GM19035 (cell line): ENCODE results near the gene C9orf153.
A peak's percentile ranks its signal among the peaks of the same experiment; 100 is the strongest.
"Not testable (repeated sequence)": the region's sequence is repeated elsewhere in the genome, so short reads cannot be mapped to it uniquely, and the experiment has no call there.

Source experiments
- ATAC-seq: cut with Tn5 transposase; IDR thresholded peaks from one replicate; pipeline ENCODE4 v1.9.1; 2021; ENCODE audit not compliant: unreplicated experiment

Gene C9orf153

DNA sequence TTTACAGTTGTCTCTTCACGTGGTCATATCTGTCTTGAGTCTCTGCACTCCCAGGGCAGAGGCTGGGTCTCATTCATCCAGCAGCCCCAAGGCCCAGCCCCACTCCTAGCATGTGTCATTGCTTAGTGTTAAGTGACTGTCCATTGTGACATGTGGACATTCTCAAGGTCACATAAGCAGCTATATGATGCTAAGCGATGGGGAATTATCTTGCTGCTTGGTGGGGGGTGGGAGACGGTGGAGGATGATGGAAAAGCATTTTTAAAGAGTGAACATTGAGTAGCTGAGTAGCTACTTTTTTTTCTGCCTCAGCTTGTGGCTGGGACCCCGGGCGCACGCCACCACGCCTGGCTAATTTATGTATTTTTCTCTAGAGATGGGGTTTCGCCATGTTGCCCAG is at the start of gene C9orf153:
Gene C9orf153 (minus strand): TSS at position 101 of the 400 bp plus-strand sequence. CDS start 30,054 bp downstream, outside the sequence.
- ATAC-seq, result no peak

GRCh38 chr9:86308687-86309086 is 49.2 kb upstream of the C9orf153 start:
- ATAC-seq, result no peak

DNA sequence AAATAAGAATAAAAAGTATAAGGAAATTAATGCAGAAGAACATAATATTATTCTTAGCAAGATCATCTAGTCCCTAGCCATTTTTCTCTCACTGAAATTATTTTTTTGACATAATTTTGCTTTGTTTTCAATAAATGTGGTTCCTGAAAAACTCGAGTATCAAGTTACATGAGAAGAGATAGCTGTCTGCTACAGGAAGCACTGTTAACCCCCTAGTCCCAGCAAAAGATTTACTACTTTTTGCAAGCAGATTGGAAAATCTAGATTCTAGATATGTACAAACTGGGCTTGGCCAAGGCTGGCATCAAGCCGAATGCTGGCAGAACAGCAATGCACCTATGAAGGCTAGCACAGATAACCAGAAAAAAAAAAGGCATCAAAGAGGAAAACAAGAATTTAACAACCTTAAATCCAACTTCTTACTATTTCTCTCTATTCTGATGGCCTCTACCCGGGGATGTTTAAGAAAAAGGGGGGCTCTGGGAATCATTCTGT is 44.8 kb upstream of the C9orf153 start:
- no peak for ATAC-seq

DNA sequence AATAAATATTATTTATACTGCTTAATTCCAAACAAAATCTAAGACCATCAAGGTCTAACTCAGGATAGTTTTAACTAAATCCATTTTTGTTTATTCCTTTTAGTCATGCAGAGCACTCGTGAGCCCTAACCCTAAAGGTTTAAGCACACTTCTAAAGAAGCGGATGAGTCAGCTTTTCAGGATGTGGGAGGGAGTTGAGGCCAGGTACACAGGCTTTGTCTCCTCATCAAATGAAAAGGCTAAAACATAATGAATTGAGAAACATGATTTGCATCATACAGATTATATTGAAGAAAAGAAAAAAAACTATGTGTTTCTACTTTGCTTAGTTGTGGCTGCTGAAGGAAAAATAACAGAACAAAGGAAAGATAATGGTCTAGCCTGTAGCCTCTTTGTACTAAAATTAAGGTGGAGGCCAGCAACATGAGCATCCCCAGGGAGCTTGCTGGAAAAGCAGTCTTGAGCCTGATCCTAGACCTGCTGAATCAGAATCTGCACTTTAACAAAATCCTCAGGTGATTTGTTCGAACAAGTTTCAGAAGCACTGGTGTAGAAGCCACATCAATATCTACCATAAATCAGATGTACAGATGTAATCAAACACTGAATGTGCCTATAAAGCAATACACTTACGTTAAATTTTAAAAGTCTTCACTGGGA is 44.0 kb upstream of the C9orf153 start:
- no peak for ATAC-seq

DNA sequence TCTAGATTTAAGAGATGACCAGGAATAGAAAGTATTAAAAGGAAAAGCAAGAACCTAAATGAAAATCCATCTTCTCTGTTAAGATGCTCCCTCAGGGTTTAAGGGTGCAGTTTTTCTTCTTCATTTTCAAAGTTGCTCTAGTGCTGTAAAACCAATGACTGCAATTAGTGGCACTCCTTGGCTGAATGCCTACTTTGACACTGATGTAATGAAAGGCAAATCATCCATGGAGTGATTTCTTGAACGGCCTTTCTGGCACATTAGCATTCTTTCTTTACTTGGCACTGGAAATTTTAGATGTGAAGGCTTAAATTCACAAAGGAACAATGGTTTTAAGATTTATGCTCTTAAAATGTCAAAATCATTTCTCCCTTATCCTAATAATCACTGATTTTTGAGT is 42.2 kb upstream of the C9orf153 start:
- ATAC-seq, result no peak

DNA sequence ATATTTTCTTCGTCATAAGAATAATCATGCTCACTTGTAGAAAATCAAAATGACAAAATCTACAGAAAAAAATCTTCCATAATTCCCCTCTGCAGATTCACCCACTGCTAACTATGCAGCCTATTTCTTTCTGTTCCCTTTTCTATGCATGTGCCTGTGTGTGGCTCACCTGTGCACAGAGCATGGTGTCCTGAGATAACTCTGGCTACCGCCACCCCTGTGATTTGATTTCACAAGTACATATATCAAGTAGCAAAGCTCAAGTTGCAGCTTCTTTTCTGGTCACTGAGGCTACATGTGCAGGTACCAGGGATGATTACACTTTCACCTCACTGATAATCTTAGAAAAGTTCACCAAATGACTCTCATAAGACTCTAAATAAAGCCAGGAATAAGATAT is 41.2 kb upstream of the C9orf153 start:
- no peak for ATAC-seq

DNA sequence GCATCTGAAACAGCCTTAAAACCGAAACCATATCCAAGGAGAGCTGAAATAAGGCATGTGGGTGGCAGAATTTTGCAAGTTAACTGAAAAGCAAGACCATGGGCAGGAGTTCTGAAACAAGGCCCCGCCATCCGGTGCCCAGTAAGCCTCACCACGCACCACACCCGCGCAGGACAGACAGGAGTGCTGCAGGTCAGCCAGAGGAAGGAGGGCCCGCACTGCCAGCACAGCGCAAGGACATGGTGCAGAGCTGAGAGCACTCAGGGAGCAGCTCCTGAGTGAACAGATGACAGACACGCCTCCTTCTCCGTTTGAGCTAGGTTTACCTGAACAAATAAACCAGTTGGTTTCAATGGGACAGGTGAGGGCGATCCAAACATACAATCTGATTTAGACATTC is 39.4 kb upstream of the C9orf153 start:
- ATAC-seq, result no peak

DNA sequence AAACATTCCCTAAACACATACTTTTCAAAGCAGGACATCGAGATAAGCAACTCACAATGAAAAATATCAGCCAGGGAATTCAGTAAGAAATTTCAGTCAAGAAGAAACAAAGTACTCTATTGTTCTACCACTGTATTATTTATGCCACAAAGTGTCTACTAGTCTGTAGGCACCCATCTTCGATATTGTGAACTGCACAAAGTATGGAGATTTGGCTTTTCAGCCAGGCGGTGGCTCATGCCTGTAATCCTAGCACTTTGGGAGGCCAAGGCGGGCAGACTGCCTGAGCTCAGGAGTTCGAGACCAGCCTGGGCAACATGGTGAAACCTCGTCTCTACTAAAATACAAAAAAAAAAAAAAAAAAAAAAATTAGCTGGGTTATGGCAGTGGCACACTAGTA is 30.9 kb upstream of the C9orf153 start:
- ATAC-seq, result not testable (repeated sequence)

DNA sequence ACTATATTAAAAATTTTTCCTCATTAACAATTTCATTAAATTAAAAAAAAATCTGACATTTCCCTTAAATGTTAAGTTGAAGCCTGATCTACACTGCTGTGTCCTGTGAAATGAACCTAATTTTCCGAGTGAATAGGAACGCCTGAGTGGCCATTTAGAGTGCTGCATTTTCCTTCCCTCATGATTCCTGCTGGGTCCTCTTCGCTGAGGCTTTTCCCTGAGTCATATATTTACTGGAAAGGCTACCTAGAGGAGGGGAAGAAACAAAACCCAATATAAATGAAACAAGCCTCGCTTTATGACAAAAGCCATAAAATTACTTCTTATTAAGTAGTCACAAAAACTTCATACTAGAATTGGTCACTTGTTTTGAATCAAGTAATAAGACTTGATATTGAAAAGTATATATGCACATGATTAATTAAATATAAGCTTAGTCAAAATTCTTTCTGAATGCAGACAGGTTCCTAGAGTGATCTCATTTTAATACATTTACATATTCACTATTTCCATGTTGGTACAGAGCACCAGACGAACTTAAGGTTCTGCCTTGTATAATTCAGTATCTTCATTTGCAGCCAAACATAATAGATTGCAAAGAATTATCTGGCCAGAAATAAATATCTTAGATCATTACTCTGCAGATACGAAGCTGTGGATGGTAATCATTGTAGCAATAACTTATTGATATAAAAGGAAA is 29.2 kb upstream of the C9orf153 start:
- no peak for ATAC-seq

DNA sequence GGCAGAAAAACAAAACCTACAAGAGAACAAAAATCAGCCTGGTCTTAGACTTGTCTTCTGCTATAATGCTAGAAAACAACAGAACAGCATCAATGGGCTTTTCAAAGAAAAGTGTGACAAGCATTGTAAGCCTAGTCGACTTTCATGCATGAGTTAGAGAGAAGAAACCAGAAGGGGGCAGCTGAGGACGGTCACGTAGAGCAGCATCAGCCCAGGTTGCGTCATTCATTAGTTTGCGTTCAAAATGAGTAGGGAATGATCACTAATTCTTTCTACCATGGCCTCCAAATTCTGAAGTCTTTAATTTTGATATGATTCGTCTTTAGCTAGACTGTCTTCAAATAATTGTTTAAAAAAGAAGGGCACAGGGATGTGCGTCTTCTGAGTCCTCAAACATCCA is 27.6 kb upstream of the C9orf153 start:
- ATAC-seq, result no peak

GRCh38 chr9:86286278-86286677 is 26.8 kb upstream of the C9orf153 start:
- ATAC-seq, result no peak

DNA sequence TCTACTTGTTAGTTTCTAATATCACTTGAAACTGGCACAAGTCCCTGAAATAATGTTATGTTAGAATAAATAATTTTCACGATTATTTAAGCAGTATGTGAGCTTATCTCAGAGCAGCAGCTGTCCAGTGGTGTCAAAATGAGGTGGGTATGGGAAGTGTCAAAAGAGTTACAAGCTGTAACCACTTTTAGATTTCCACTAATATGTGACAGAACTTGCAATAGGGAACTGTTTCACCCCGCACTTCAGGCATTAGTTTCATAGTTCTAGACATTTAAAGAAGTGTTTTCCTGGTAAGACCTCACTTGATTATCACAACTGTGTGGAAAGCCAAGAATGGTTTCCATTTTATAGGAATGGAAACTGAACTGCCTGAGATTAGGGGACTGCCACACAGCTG is 25.8 kb upstream of the C9orf153 start:
- no peak for ATAC-seq

GRCh38 chr9:86282979-86283535 is 23.6 kb upstream of the C9orf153 start:
- peak; percentile 8 for ATAC-seq

DNA sequence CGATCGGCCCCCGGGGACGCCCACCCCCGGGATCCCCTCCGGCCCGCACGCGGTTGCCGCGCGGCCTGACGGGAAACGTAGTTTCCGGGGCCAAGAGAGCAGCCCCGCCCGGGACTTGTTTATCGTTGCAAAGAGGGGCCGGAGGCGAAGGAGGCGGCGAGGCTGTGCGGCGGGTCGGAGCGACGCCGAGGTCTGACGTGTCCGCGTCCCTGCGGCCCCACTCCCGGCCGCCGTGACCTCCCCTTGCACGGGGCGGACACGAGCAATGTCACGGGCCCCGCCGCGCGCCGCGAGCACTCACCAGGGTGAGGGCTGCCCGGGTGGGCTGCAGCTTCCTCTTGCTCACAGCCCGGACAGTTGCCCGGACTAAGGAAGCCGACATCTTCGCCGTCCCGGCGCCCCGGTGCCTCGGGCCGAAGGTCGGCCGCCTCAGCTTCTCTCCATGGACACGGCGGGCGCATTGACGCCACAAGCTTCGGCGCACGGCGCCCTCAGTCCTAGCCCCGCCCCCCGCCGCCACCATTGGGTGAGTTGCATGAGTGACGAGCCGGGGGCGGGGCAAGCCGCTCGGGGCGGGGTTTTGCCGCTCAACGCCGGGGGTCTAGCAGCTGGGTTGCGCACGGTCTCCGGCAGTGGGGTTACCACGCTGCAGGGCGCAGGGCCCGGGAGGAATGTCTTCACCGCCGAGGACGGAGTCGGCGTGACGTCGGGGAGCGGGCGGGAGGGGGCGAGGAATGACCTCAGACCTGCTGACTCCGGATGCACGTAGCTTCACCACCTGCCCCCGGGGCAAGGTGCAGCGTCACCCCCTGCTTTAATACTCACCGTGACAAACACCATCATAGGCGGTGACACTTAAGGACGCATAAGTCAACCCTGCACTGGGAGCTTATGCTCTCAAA is 22.9 kb upstream of the C9orf153 start, which contains the start of gene ISCA1:
Gene ISCA1 (minus strand): TSS at position 462 of the 902 bp plus-strand sequence. CDS start 80 bp downstream, at position 382.
- peak; percentile 86 for ATAC-seq

DNA sequence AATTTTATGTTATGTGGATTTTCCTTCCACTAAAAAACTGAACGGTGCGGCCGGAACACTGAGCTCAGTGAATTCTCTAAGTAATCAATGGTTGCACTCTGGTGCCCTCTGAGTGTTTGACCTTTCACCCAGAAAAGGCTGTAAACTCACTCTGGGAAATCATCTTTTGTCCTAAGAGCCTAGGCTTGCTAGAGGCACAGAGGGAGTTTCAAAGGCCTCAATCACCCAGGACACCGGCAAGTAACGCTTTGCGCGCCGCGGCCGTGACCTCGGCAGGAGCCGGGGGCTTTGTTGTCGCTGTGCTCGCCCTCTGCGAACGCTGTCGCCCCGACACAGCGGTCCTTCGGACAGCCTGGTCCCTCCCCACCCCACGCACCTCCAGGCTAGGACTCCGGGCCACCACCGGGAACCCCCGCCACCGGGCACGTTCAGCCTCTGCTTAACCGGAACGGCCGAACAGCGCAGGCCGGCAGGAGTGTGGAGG is 22.2 kb upstream of the C9orf153 start:
- ATAC-seq, result peak; percentile 4

DNA sequence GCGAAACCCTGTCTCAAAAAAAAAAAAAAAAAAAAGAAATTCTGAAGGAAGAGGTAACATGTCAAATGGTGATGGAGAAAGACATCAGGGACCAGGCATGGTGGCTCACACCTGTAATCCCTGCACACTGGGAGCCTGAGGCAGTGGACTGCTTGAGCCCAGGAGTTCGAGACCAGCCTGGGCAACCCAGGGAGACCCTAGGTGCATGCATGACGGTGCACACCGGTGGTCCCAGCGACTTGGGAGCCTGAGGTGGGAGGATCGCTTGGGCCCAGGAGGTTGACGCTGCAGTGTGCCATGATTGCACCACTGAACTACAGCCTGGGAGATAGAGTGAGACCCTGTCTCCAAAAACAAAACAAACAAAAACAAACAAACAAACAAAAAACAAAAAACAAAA is 21.1 kb upstream of the C9orf153 start:
- no peak for ATAC-seq

DNA sequence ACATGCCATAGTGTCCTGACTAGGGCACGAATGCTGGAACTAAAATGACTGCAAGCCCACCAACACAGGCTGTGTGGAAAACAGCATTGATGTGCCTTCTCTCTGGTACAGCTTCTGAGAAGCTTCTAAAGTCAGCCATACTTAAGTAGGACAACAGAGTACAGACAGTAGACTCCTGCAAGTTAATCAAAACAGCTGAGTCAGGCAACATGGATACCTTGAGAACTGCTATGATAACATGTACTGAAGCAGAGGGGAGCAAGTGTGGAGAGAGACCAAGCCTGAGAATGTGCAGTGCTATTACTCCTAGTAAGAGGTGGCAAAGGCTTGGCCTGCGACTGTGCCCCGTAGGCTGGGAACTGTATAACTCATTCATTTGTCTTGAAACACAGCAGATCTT is 20.4 kb upstream of the C9orf153 start:
- ATAC-seq, result no peak

- ATAC-seq, result no peak
Measured at GRCh38 chr9:86277072-86277471, 17.6 kb upstream of the C9orf153 start.

GRCh38 chr9:86275962-86276361 is 16.5 kb upstream of the C9orf153 start:
- no peak for ATAC-seq

- ATAC-seq, result no peak
Measured at GRCh38 chr9:86274821-86275643, 15.6 kb upstream of the C9orf153 start.
